Right kidney (tissue), 1 donor: ENCODE results near the gene THSD4.

ENCODE experiments used
- DNase-seq: peaks from one replicate; pipeline ENCODE4 v3.0.0-alpha.2; 2016

Gene THSD4

DNA sequence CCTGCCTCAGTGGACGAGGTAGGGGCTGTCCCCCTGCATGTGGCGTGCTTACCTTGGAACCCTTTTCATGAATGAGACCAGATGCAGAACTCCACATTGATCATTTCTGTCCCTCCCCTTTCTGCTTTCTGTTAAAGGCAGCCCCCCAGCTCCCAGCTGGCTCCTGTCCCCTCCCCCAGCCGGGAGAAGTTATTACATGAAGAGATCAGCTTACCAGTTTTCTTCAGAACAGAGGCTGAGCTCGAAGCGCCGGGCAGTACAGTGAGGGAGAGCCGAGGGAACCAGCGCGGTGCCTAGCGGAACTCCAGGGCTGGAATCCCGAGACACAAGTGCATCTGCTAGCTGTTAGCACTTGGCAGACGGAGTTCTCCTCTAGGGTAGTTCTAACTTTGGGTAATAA, 431.7 kb downstream of the THSD4 start:
- no peak for DNase-seq

GRCh38 chr15:71548401-71548807, 433.1 kb downstream of the THSD4 start:
- no peak for DNase-seq

DNA sequence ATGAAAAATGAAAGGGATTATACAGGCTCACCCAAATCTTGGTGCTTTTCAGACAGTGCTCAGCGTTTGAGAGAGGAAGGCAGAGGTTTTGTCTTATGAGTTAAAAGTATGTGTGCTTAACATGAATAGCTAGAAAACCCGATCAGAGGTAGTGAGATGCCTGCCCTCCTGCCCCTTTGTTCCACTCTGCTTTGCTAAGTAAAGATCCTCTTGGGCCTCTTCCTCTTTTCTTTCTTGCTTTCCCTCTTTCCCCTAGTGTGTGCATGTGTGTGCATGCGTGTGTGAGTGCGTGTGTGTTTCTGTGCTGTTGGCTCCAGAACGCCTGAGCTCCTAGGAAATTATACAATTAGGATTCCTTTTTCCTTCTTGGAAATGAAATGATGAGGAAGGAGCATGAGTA, 433.8 kb downstream of the THSD4 start:
- no peak for DNase-seq

- DNase-seq: no peak
Measured at GRCh38 chr15:71549697-71550096, 434.4 kb downstream of the THSD4 start.

DNA sequence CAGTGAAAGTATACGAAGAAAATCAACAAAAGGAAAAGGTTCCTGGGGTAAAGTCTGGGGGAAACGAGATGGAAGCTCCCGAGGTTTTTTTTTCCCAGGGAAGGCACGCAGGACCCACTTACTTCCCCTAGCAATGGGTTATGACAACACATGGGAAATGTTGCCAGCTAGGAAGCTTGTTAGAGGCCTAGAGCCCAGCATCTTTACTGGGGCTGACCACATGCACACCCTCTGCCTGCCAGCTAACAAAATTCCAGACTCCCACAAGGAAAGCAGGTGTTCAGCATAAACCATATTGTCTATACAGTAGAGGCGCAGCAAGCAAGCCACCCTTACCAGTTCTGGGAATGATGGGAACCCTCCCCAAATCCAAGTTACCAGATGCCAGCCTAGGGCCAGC, 436.3 kb downstream of the THSD4 start:
- no peak for DNase-seq

GRCh38 chr15:71559098-71559497, 443.8 kb downstream of the THSD4 start:
- DNase-seq: no peak

- DNase-seq: no peak
Measured at GRCh38 chr15:71559616-71560015, 444.3 kb downstream of the THSD4 start.

- no peak for DNase-seq
Measured at GRCh38 chr15:71562251-71562650, 447.0 kb downstream of the THSD4 start.

DNA sequence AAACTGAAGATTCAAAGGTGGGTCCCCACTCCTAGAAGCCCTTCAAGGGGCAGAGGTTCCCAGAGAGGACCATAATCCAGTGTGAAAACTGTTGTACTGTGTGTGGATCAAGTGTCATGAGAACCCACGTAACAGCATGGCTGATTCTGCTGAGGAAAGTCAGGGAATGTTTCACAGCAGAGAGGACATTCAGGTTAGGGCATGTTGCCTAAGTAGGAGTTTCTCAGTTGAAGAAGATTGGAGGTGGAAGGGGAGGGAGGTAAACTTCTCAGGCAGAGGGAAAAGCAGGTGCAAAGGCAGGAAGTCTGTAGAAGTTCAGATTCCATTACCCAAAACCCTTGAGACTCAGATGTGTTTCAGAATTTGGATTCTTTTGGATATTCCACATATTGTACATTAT, 448.9 kb downstream of the THSD4 start:
- DNase-seq: no peak

GRCh38 chr15:71565006-71565405, 449.7 kb downstream of the THSD4 start:
- no peak for DNase-seq

- DNase-seq: no peak
Measured at GRCh38 chr15:71565631-71566160, 450.4 kb downstream of the THSD4 start.

GRCh38 chr15:71566226-71566625, 451.0 kb downstream of the THSD4 start:
- no peak for DNase-seq

DNA sequence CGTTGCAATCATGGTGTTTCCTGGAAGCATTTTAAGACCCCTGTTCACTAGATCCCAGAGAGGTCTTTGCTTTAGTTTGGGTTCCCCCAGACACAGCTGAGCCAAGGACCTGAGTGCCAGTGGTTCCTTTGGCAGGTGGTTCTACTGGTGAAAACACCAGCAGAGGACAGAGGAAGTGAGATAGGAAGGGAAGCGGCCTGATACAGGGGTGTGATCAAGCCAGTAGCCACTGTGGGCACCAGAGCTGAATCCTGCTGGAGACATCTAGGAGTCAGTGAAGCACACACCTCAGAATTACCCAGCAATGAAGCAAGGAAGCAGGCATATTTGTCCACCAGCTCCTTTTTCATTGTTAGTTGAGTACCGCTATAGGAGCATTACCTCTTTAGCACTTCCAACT, 451.9 kb downstream of the THSD4 start:
- no peak for DNase-seq

GRCh38 chr15:71568227-71568626, 453.0 kb downstream of the THSD4 start:
- DNase-seq: no peak

- no peak for DNase-seq
Measured at GRCh38 chr15:71570736-71571135, 455.5 kb downstream of the THSD4 start.

DNA sequence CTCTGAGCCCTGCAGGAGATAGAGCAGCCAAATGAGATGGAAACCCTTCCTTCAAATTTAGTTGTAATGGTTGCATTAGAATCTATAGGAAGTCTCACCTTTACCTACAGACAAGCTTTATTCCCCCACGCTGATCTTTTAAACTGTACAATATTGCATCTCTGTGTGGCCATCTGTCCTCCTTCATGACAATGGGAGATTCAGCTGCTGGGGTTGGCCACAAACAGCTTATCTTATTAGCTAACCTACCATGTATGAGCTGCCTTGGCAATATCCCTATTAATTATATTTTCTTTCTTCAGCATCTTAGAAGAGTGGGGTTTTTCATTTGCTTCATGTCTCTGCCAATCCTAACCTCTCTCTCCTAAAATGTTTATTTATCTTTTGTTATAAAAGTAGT, 456.4 kb downstream of the THSD4 start:
- no peak for DNase-seq

DNA sequence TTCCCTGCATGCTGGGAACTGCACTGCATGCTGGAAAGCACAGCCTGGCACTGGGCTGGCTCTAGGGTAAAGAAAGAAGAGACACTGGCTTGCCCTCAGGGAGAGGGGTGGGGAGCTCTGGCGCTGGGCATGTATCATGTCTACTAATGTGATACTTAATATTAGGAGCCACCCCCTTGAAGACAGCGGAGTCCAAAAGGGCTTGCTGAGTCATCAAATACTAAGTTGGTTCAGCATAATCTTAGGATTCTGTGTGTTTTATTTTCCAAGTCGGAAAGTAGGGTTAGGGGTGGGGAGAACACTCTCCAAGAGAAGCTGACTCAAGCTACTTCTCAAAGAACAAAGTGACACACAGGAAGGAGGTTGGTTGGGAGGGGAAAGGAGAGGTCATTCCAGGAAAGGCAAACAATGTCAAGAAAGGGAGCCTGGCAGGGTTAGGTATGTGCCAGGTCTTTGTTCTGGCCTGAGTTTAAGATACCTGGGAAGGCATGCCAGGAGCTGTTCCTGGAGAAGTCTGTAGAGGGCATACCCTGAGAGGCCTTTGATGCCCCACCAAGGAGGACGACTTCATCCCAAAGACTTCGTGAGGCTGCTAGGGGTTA, 457.3 kb downstream of the THSD4 start:
- no peak for DNase-seq

GRCh38 chr15:71573599-71573998, 458.3 kb downstream of the THSD4 start:
- no peak for DNase-seq

DNA sequence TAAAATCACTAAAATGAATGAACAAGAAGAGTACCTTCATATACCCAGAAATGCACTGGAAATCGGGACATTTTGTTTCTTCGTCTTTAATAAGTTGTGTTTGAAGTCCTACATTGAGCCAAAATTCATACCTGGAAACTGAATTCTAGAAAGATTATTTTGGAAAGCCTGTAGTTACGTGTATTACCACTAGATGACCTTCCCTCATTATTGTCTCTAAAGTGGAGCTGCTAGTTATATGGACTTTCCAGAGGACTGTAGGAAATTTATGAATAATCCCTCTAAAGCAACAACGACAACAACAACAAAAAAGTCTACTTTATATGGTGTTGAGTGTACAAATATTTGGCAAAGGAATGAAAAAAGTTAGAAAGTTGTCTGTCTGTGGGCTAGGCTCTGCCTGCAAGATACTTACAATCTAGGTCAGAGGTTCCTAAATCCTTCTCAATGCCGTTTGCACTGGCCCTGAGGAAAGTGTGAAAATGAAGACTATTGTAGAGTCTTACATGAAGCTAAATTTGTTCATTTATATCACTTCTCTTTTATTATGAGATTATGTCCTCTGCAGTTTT, 460.3 kb downstream of the THSD4 start:
- no peak for DNase-seq

DNA sequence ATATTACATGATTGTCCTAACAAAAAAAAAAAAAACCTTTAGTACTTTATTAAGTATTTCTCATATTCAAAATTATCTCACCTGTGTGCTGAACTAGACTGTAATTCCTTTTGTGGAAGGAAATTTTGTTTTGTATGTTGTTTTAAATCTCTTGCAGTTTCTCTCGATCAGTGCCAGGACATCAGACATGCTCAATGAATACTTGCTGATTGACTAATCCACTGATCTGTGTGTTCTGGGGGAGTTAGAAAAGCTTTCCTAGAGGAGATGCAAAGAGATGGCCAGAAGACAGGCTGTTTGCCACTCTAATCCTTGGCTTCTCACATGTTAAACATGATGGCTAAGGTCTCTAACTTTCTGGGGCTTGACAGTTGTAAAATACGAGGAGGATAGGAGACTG, 461.8 kb downstream of the THSD4 start:
- no peak for DNase-seq

DNA sequence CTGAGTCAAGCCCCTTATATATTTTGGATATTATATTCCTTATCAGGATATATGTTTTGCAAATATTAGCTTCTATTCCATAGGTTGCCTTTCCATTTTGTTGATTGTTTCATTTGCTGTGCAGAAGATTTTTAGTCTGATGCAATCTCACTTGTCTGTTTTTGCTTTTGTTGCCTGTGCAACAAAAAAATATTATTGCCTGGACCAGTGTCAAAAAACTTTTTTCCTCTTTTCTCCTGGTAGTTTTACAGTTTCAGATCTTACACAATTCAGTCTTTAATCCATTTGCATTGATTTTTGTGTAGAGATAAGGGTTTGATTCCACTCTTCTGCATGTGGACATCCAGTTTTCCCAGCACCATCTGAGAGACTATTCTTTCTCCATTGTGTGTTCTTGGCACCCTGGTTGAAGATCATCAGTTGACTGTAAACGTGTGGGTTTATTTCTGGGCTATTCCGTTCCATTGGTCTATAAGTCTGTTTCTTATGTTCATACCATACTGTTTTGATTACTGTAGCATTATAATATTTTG, 466.2 kb downstream of the THSD4 start:
- no peak for DNase-seq

- no peak for DNase-seq
Measured at GRCh38 chr15:71585159-71585558, 469.9 kb downstream of the THSD4 start.

DNA sequence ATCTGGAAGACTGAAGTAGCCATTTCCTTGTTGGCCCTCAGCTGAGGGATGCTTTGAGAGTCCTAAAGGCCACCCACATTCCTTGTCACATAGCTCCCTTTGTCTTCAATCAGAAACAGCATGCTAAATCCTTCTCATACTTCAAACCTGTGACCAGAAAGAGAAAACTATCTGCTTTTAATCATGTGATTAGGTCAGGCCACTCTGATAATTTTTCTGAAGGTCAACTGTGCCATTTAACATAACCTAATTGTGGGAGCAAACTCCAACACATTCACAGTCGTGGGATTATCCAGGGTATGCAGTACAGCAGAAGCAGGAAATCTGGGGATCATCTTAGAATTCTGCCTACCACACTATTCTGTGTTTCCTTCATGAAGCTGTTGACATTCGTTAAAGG, 471.2 kb downstream of the THSD4 start:
- no peak for DNase-seq

DNA sequence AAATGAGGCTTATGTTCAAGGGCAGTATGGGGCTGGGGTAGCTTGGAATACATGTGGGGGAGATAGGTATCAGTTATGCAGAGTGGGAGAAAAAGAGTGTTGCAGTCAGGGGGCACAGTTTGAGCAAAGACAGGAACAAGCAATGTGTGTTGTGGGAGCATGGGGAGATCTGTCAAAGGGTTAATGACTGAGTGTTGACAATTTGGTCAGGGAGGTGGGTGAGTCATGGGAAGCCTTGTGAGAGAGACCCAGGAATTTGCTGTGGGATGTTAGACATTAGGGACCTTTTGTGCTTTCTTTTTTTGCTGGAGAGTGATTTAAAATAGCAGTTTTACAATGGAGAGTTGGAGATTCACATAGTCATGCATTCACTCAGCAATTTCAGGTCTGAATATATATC, 473.5 kb downstream of the THSD4 start:
- no peak for DNase-seq
